ENCODE data around the gene TSC22D4.
A peak's percentile ranks its signal among the peaks of the same experiment; 100 is the strongest.
"Not testable (repeated sequence)": the region's sequence is repeated elsewhere in the genome, so short reads cannot be mapped to it uniquely, and the experiment has no call there.

TSC22D4 gene

DNA sequence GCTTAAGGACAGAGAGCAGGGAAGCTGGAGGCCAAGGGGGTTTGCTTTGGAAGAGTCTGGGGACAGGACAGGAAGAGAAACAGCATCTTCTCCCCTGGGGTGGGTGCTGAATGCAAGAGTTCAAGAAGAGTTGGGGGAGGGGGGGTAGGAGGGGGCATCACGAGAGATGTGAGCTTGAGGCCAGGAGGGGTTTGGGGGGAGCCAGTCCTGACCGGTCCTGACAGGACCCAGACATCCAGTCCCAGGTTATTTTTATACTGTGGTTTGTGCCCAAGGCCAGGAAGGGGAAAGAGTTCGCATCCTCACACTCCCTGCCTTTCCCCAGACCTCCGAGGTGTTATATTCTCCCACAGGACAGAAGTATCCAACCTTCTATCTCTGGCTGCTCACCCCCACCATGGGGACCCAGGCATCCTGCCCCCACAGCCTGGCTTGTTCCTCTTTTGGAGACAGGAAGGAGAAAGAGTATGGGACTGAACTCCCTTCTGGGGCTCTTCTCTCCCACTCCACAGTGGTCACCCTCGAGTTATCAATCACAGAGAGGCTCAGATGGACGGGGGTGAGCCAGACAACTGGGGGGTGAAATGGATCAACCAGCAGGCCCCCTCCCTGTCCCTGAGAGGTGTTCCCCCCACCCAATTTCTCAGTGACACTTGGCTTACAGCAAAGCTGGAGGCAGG lies 2.8 kb downstream of the TSC22D4 start:
- DNase-seq (ENCODE audit: low read depth in 3 of 3, low spot score in 1 of 3): no peak

DNA sequence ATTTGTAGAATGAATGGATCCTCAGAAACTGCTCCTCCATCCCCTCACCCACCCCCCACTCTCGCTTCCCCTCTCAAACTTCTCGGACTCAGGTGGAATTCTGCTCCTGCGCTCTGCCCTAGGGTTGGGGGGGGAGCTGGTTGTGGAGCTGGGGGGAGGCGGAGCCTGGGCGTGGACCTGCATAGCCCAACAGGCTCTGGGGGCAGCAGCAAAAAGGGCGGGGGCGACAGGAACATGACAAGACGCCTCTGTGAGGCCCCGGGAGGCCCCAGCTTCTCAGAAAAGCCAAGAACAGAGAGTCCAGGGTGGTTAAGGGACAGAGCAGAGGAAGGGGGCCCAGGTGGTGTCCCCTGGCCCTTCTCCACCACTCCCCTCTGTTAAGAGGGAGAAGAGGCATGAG lies 3.5 kb downstream of the TSC22D4 start:
- no peak for DNase-seq (ENCODE audit: low read depth in 3 of 3, low spot score in 1 of 3)

DNA sequence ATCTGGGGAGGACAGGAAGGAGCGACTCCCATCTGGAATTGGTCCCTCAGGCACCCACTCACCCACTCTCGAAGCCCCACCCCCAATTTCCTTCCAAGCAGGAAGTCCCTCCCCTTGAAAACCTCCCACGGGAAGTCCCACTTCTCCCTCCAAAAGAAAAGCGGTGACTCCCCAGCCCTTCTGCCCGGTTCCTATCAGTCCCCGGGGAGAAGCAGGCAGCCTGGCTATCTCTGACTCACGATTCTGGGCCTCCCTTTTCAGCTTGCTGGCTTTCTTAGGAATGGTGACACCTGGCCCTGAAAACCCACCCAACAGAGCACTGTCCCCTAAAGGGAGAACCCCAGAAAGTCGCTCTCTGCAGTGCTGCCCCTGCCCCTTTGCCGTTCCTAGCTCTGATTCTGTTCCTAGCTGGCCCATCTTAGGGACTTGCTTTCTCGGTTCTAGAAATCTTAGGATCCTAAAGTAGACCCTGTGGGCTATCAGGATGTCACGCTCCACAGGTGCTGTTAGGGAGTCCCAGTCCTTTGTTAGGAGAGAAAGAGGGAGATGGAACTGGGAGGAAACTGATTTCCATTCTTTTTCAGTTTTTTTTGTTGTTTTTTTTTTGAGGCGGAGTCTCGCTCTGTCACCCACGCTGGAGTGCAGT lies 6.0 kb downstream of the TSC22D4 start:
- no peak for DNase-seq (ENCODE audit: low read depth in 3 of 3, low spot score in 1 of 3)

DNA sequence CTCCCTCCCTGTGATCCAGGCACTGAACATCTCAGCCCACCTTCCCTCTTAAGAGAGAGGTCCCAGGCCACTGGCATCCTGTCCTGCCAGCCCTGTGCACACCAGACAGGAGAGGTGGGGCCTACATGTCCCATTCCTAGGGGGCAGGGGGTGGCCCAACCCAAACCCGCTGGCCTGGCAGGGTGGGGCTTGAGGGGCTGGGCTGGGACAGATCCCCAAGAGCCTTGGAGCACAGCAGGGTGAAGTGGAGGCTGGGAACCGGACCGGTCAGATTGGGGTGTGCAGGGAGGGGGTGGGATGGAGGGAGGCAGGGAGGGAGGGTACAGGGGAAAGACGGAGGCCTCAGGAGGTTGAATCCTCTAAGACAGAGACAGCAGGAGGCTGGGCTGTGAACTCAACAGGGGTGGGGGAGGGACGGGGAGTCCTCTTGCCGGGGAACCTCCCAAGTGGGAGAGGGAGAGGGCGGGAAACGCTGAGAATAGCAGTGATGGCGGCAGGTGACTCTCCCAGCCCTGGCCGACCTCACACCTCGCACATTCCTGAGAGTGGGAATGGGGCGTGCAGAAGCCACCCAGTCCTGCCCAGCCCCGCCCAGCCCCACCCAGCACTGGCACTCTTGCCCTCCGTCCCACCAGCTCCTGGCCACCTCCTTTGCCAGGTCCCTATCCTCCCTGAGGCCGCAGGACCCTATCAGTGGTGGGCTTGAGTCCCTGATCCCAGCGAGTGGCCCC lies 6.7 kb downstream of the TSC22D4 start:
- DNase-seq (ENCODE audit: low read depth in 3 of 3, low spot score in 1 of 3): no peak

DNA sequence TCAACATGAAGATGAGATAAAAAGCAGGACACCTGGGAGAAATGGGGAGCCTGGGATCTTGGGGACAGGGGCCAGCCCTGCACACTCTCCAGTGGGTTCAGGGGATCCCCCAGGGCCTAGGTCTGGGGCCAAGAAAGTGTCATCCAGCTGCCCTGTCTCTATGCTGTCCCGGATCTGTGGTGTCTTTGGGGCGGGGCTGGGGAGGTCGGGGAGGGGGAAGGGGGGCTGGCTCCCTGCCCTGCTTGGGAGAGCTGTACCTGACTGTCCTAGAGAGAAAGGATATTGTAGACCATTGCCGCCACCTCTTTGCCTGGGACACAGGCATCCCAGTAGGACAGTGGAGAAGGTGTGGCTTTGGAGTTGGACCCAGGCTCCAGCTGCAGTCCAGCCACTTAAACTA lies 8.0 kb downstream of the TSC22D4 start:
- DNase-seq (ENCODE audit: low read depth in 3 of 3, low spot score in 1 of 3): no peak

DNA sequence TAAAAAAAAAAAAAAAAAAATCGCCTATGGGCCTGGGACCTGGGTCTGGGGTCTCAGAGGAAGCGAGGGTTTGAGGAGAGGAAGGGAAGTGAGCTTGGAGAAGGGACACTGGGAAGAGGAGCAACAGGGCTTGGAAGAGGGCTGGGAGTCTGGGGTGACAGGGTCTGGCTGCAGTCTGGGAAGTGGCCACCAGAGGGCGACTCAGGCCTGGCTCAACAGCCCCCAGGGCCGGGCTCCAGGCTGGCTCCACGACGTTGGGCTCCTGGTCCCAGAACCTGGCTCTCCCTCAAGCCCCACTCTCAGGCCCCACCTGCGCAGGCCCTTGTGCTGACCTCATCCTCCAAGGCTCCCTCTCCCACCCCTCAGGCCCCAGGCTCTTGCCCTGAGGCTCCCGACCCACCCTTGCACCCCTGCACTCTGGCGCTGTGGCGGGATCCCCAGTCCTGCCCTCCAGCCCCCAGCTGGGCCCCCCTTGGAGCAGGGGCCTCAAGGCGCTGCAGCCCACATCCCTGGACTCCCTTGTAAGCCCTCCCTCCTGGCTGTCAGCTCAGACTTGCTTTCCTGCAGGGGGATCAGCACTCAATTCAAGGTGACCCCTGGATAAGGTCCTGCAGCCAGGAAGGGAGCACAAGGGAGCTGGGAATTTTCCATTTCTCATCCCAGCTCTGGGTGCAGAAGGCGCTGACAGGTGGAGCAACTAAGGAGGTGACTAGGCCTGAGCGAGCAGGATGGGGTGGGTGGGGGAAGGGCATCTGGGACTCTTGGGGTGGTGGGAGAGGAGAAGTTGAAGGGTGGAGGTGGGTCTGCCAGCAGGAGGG lies 9.6 kb downstream of the TSC22D4 start:
- DNase-seq (ENCODE audit: low read depth in 3 of 3, low spot score in 1 of 3): peak; percentile 48 to 89 (median 73)

DNA sequence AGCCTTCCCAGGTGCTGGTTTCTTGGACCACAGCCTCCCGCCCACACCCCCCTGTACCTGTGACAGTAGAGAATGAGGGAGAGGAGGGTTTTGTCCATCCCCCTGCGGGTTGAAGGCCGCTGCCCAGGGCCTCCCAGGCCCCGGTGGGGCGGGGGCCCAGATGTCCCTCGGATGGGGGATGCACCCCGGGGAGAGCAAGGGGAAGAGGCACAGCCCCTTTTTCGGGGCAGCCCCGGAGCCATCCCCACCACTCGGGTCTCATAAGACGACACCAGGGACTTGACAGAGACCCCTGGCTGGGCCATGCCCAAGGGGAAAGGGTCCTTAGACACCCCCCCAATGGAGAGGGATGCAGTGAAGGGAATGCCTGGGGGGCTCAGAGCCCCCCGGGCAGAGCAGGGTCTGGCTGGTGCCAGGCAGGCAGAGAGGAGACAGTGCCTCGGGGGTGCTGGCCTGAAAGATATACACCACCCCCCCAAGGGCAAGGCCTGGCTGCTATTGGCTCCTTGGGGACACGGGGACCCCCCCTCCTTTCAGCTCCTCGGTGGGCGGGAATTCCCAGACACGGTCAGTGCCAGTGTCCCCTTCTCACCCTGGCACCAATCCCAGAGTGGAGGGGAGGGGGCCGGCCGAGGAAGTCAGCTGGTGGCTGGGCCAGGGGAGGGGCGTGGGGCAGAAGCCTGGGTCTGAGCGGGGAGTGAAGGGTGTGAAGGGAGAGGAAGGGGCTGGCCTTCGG lies 11.2 kb downstream of the TSC22D4 start:
- DNase-seq (ENCODE audit: low read depth in 3 of 3, low spot score in 1 of 3): no peak

DNA sequence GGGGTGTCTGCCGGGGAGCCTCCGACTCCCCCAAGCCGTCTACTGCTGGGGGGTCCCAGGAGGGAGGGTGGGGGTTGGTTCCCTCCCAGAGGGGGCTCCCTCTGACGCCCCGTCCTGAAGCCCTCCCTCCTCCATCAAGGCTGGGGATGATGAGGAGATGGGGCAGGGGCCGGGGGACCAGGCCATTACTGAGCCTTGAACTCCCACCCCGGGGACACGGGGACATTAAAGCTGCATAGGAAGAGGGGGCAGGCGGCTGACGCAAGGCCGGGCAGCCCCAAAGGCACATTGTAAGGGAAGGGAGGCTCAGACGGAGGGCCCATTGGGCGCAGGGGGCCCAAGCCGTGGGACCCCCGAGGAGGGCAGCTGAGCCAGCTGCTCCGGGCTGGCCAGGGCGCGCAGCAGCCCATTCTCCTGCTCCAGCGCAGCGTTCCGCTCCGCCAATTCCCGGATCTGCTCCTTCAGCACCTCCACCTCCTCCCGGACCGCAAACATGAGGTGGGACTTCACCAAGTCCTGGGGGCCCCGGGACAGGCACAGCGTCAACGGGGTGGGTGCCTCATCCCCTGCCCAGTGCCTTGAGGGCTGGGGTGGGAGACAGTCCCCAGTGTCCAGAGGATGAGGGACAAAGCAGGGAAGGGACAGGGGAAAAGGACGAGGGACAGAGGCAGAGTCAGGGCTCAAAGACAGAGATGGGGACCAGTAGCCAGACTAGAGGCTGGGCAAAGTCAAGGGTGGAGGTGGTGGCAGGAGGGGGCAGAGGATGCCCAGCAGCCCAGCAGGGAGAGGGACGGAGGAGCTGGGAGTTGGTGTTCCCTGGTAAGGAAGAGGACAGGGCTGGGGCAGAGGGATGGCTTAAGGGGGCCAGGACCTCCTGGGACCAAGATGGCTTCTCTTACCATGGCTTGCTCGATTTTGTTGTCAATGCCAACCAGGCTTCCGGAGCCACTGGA lies 12.1 kb downstream of the TSC22D4 start:
- no peak for DNase-seq (ENCODE audit: low read depth in 3 of 3, low spot score in 1 of 3)

DNA sequence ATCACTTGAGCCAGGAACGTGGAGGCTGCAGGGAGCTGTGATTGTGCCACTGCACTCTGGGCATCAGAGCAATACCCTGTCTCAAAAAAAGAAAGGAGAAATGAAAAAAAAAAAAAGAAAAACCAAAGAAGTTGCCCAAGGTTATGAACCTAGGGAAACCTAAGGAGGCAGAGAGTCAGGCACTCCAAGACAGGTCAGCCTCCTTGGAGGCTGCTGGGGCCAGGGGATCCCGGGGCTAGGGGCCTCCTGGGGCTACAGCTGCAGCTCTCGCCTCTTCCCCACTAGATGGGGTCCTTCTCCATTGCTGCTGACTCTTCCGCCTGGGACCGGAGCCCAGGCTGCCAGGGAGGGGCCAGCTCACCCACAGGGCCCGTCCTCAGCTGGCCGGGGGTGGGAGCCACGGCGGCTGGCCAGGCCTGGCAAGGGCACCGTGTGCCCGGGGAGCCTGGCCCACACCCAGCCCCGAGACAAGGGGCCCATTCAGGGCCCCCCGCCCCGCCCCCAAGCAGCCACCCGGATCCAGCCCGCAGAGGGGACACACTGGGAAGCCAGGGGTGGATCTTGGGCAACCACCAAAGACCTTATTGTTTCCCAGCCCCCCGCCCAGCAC lies 13.2 kb downstream of the TSC22D4 start:
- no peak for DNase-seq (ENCODE audit: low read depth in 3 of 3, low spot score in 1 of 3)

DNA sequence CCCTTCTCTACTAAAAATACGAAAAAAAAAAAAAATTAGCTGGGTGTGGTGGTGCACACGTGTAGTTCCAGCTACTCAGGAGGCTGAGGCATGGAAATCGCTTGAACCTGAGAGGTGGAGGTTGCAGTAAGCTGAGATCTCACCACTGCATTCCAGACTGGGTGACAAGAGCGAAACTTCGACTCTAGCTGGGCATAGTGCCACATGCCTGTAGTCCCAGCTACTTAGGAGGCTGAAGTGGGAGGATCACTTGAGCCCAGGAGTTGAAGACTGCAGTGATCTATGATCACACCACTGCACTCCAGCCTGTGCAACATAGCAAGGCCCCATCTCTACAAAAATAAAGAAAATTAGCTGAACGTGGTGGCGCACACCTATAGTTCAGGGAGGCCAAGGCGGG lies 13.7 kb downstream of the TSC22D4 start:
- no peak for DNase-seq (ENCODE audit: low read depth in 3 of 3, low spot score in 1 of 3)

DNA sequence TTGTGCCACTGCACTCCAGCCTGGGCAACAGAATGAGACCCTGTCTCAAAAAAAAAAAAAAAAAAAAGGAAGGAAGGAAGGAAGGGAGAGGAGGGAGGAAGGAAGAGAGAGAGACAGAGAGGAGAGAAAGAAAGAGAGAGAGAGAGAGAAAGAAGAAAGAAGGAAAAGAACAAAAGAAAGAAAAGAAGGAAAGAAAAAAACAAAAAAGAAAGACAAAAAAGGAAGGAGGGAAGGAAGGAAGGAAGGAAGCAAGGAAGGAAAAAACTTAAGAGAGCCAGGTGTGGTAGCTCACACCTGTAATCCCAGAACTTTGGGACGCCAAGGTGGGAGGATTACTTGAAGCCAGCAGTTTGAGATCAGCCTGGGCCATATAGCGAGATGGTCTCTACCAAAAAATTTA lies 14.2 kb downstream of the TSC22D4 start:
- DNase-seq (ENCODE audit: low read depth in 3 of 3, low spot score in 1 of 3): no peak

DNA sequence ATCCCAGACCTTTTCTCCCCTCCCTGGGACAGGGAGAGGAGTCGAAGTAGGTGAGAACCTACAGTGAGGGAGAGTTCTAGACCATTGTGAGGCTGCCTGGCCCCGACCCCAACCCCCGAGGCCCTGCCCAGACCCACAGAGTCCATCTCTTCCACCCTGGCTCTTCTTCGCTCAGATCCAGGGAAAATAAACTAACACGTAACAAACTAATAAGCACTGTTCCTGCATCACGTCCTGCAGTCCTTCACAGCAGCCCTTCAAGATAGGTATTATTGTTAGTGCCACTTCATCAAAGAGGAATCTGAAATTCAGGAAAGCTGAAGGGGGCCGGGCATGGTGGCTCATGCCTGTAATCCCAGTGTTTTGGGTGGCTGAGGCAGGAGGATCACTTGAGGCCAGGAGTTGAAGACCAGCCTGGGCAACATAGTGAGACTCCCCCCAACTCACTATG lies 14.8 kb downstream of the TSC22D4 start, which contains the start of gene SPACDR:
TSS of gene SPACDR (minus strand) at position 51 of the 451 bp plus-strand sequence. CDS start 235 bp downstream, outside the sequence.
- DNase-seq (ENCODE audit: low read depth in 3 of 3, low spot score in 1 of 3): no peak

DNA sequence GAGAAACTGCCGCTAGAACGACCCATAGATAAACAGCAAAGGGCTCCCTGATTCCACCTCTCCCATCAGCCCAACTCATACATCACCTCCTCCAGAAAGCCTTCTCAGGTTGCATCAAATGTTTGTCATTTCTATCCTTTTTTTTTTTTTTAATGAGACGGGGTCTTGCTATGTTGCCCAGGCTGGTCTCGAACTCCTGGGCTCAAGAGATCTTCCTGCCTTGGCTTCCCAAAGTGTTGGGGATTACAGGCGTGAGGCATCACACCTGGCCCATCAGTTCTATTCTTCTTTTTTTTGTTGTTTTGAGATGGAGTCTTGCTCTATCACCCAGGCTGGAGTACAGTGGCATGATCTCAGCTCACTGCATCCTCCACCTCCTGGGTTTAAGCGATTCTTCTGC lies 22.0 kb downstream of the TSC22D4 start:
- DNase-seq (ENCODE audit: low read depth in 3 of 3, low spot score in 1 of 3): no peak

DNA sequence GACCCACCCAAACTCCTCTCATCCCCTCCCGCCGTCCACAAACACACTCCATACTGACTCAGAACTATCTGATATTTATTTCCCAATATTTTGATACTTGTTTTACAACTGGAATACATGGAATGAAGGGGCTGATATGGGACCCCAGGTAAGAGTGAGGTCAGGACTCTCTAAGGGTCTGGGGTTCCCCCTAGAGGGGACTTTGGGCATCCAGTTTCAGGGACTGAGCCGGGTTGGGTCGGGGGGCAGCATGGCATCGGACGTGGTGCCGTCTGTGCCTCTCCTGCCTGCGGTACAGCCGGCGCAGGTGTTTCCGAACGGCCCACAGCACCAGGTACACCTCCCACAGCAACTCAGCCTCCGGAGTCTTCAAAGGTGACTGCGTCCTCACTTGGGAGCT lies 22.5 kb downstream of the TSC22D4 start:
- DNase-seq (ENCODE audit: low read depth in 3 of 3, low spot score in 1 of 3): no peak

DNA sequence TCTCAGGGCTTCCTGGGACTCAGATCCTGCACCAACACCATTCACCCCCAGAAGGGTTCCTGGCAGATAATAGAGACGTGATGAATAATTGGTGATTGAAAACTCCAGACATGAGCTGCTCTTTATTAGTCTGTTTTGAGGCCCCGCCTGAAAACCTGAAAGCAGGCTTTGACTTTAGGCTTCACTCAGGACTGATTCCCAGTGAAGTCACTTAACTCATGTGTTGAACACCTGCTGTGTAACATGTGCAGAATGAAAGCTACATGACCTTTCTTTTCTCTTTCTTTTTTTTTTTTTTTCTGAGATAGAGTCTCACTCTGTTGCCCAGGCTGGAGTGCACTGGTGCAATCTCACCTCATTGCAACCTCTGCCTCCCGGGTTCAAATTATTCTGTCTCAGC lies 23.8 kb downstream of the TSC22D4 start:
- no peak for DNase-seq (ENCODE audit: low read depth in 3 of 3, low spot score in 1 of 3)

DNA sequence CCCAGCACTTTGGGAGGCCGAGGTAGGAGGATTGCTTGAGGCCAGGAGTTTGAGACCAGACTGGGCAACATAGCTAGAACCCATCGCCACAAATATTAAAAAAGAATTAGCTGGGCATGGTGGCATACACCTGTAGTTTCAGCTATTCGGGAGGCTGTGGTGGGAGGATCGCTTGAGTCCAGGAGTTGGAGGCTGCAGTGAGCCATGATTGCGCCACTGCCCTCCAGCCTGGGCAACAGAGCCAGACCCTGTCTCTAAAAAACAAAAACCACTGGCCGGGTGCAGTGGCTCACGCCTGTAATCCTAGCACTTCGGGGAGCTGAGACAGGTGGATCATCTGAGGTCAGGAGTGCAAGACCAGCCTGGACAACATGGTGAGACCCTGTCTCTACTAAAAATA lies 25.2 kb downstream of the TSC22D4 start:
- not testable (repeated sequence) for DNase-seq (ENCODE audit: low read depth in 3 of 3, low spot score in 1 of 3)

DNA sequence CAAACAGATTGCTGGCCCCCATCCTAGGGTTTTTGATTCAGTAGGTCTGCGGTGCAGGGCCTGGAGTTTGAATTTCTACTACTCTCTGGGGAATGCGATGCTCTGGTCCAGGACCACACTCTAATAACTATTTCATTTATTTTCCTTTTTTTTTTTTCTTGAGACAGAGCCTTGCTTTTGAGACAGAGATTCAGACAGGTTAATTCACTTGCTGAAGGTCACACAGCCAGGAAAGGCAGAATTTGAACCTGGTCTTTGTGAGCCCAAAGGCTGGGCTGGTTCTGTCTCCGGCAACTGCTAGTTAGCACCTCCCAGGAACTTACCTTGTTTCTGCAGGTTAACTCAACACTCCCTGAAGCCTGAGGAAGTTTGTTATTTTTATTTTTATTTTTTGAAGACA lies 26.5 kb downstream of the TSC22D4 start:
- no peak for DNase-seq (ENCODE audit: low read depth in 3 of 3, low spot score in 1 of 3)

DNA sequence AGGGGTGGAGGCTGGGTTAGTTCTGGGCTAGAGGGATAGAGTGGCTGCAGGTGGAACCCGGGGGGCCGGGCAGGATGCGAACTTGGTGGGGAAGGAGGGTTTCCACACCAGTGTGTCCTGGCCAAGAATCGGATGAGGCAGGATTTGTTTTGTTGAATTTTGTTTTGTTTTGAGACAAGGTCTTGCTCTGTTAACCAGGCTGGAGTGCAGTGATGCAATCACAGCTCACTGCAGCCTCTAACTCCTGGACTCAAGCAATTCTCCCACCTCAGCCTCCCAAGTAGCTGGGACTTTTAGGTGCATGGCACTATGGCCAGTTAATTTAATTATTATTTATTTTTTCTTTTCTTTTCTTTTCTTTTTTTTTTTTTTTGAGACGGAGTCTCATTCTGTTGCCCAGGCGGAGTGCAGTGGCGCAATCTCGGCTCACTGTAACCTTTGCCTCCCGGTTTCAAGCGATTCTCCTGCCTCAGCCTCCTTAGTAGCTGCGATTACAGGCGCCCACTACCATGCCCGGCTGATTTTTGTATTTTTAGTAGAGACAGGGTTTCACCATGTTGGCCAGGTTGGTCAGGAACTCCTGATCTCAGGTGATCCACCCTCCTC lies 29.7 kb downstream of the TSC22D4 start:
- no peak for DNase-seq (ENCODE audit: low read depth in 3 of 3, low spot score in 1 of 3)

DNA sequence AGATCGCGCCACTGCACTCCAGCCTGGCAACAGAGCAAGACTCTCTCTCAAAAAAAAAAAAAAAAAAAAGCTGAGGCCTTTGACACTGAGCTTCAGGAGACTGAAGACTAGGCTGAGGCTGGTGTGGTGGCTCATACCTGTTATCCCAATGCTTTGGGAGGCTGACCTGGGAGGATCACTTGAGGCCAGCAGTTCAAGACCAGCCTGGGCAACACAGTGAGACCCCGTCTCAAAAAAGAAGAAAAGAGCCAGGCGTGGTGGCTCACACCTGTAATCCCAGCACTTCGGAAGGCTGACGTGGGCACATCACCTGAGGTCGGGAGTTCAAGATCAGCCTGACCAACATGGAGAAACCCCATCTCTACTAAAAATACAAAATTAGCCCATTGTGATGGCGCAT lies 31.7 kb downstream of the TSC22D4 start:
- DNase-seq (ENCODE audit: low read depth in 3 of 3, low spot score in 1 of 3): not testable (repeated sequence)
